GM18861 (cell line): ENCODE data around the gene EAF1.
"Not testable (repeated sequence)": the region's sequence is repeated elsewhere in the genome, so short reads cannot be mapped to it uniquely, and the experiment has no call there.

Source experiments
- ATAC-seq: cut with Tn5 transposase; IDR thresholded peaks from one replicate; pipeline ENCODE4 v1.9.1; 2021; ENCODE audit not compliant: unreplicated experiment

Gene EAF1

DNA sequence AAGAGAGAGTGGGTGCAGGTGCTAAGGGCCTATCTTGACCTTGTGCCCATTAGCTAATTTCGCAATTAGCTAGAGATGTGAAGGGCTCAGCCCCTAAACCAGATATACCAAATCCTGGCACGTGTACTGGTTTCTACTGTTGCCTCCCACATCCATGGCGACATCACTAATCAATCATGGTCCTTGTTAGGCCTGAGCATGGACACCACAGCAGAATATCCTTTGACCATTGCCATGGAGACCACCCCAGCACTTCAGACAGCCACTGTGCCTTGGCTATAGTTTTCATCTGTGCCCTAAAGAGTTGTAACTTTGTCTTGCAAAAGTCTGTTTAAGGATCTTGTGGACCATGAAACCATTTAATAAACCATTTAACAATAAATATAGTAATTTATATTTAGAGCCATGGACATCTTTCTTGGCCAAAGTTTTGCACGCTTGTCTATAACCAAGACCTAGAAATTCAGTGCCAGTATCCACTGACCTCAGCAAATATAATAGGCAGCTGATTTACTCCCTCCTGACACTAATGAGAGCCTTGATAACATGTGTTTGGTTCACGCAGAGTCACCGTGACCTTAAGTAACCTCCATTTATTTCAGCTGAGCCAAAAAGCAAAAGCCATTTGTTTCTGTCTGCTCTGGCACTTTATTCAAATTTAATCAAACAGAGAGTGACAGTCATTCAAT lies 50.7 kb downstream of the EAF1 start:
- no peak for ATAC-seq

GRCh38 chr3:15478640-15478979 lies 51.2 kb downstream of the EAF1 start:
- ATAC-seq: no peak

GRCh38 chr3:15479400-15480224 lies 52.2 kb downstream of the EAF1 start:
- no peak for ATAC-seq

- not testable (repeated sequence) for ATAC-seq
Observed at GRCh38 chr3:15484551-15484950, 57.2 kb downstream of the EAF1 start.

- ATAC-seq: no peak
Observed at GRCh38 chr3:15486020-15486419, 58.6 kb downstream of the EAF1 start.

DNA sequence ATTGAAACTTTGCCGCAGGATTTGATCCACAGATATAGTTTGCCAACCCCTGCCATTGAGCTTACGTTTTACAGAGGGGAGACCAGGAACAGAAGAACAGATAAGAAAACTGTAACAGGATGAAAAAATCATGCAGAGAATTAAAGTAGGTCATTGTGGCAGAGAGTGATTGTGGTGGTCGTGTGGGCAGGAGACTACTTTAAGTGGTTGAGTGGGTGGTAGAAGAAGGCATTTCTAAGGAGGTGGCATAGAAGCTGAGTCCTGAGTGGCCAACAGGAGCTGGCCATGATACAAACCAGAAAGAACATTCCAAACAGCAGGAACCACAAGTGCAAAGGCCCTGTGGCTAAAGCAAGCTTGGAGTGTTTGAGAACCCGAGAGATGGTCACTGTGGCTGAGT lies 59.6 kb downstream of the EAF1 start:
- ATAC-seq: no peak

DNA sequence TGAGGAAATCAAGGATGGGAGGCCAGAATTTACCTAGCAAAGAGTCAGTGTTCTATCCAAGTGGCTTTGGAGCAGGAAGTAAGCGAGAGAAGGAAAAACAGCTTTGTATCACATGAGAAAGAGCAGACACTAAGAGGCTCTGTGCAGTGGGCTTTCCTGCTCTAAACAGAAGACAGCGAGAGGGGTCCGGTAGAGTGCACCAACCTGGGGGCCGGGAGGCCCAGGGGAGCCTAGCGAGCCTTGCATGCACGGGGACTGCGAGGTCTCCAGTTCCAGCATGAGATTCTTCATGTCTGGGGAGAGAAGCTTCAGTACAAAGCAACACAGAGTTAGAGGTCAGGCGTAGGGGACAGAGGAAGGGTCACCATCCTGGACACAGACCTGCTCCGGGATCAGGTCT lies 60.6 kb downstream of the EAF1 start:
- ATAC-seq: no peak

DNA sequence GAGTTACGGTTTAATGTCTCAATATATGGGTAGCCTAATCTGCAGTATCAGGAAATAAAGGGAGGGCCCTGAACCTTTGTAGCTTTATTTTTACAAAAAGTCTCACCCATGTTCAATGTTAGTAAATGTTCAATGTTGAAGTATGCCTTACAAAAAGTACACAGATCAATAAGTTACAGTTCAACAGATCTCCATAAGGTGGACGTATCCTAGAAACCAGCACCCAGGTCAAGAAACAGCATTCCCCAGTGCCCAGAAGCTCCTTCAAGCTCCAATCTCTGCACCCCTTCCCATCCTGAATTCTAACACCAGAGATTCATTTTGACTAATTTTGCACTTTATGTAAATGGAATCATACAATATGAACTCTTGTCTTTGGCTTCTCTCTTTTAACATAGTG lies 62.8 kb downstream of the EAF1 start:
- no peak for ATAC-seq

- no peak for ATAC-seq
Observed at GRCh38 chr3:15491143-15491542, 63.7 kb downstream of the EAF1 start.
